ENCODE measurements around the gene CBX3. TPM values are rescaled to one million over a fixed set of nuclear protein-coding genes. Genes with fewer than 3 reads are reported as not detected.
A peak's percentile ranks its signal among the peaks of the same experiment; 100 is the strongest.

Gene CBX3
- total and polyA plus RNA-seq, 2 of the 8 experiments (the other 6 are each of a cell fraction or from before 2014, with no cell fraction given): 71.3 to 258 TPM

- TF ChIP-seq CHD7 (IDR thresholded peaks at IDR 0.05; ENCODE audit: insufficient replicate concordance, low read length) (peak; percentile 28), SUZ12 (IDR thresholded peaks at IDR 0.05; ENCODE audit: low read length) (no peak), RBBP5 (IDR thresholded peaks at IDR 0.05; ENCODE audit: borderline replicate concordance, low read depth, low read length) (0 out of 2 replicates have a peak, but pooled peaks have one; percentile 47), ASH2L (IDR thresholded peaks at IDR 0.05; ENCODE audit: low read length) (peak; percentile 55), YY1 (IDR thresholded peaks at IDR 0.05; ENCODE audit: low read depth, low read length) (peak; percentile 93), SIN3A (conservative IDR thresholded peaks at IDR 0.05 in 1 of 2, IDR thresholded peaks at IDR 0.05 in 1 of 2; ENCODE audit: low read depth in 1 of 2, low read length in 2 of 2) (peak in 1 of 2 experiments; percentile 46; a peak in 1 of 4 replicates)
- TF ChIP-seq, protein P1, sequence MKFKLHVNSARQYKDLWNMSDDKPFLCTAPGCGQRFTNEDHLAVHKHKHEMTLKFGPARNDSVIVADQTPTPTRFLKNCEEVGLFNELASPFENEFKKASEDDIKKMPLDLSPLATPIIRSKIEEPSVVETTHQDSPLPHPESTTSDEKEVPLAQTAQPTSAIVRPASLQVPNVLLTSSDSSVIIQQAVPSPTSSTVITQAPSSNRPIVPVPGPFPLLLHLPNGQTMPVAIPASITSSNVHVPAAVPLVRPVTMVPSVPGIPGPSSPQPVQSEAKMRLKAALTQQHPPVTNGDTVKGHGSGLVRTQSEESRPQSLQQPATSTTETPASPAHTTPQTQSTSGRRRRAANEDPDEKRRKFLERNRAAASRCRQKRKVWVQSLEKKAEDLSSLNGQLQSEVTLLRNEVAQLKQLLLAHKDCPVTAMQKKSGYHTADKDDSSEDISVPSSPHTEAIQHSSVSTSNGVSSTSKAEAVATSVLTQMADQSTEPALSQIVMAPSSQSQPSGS (IDR thresholded peaks at IDR 0.05; ENCODE audit: low read length): no peak
- TF ChIP-seq, protein P2, sequence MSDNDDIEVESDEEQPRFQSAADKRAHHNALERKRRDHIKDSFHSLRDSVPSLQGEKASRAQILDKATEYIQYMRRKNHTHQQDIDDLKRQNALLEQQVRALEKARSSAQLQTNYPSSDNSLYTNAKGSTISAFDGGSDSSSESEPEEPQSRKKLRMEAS (IDR thresholded peaks at IDR 0.05): peak; percentile 39; the same call in 1 of the 2 replicates
Observed at GRCh38 chr7:26200038-26200443, 1.5 kb upstream of the CBX3 start (continued).

Measured in H1 (cell line).